Measurements from ENCODE around the gene CDH24. TPM values are rescaled to one million over a fixed set of nuclear protein-coding genes. Genes with fewer than 3 reads are reported as not detected.

Gene CDH24
- total RNA-seq, 4 donors from 2014 or later = 3.0 to 4.9 (median 3.9) TPM

- intact Hi-C loops (cut with DNase I; ENCODE audit: low total_unique reads) = no loop called here
- 57 to 68% methylated on average over 2 of the region's 2 CpGs for WGBS, 2 donors
- no peak for DNase-seq (ENCODE audit: low spot score in 2 of 2)
- TF ChIP-seq CTCF (IDR thresholded peaks at IDR 0.05) (no peak), POLR2A (IDR thresholded peaks at IDR 0.05) (no peak)
- H3K4me3 ChIP-seq (ENCODE audit: low read depth, poor library complexity, severe bottlenecking) = no peak overlapping the region
These were observed 35.8 kb upstream of the CDH24 start for GRCh38 chr14:23093104-23093503.

- intact Hi-C loops (cut with DNase I; ENCODE audit: low total_unique reads) = no loop called here
- peak in 1 of 2 donors; percentile 62 for DNase-seq (ENCODE audit: low spot score in 2 of 2)
- WGBS, 2 donors = 83 to 85% methylated on average over 12 of the region's 12 CpGs
These were observed 34.2 kb upstream of the CDH24 start for GRCh38 chr14:23091294-23092225.

GRCh38 chr14:23090254-23090636 lies 32.9 kb upstream of the CDH24 start:
- no peak for TF ChIP-seq CTCF (IDR thresholded peaks at IDR 0.05)
- TF ChIP-seq POLR2A (IDR thresholded peaks at IDR 0.05) = no peak
- no peak for DNase-seq (ENCODE audit: low spot score in 2 of 2)
- WGBS, 2 donors = 73 to 82% methylated on average over 4 of the region's 4 CpGs
- no peak overlapping the region for H3K4me3 ChIP-seq (ENCODE audit: low read depth, poor library complexity, severe bottlenecking)
- intact Hi-C loops (cut with DNase I; ENCODE audit: low total_unique reads) = no loop called here

More at GRCh38 chr14:23091294-23092225, 34.2 kb upstream of the CDH24 start:
- TF ChIP-seq POLR2A (IDR thresholded peaks at IDR 0.05) (no peak), CTCF (IDR thresholded peaks at IDR 0.05) (no peak)
- no peak overlapping the region for H3K4me3 ChIP-seq (ENCODE audit: low read depth, poor library complexity, severe bottlenecking)

- no peak for TF ChIP-seq POLR2A (IDR thresholded peaks at IDR 0.05)
- no peak for TF ChIP-seq CTCF (IDR thresholded peaks at IDR 0.05)
- 89 to 93% methylated on average over 12 of the region's 12 CpGs for WGBS, 2 donors
- no peak overlapping the region for H3K4me3 ChIP-seq (ENCODE audit: low read depth, poor library complexity, severe bottlenecking)
- intact Hi-C loops (cut with DNase I; ENCODE audit: low total_unique reads) = no loop called here
- peak in 1 of 2 donors; percentile 70 for DNase-seq (ENCODE audit: low spot score in 2 of 2)
These were observed 32.4 kb upstream of the CDH24 start for GRCh38 chr14:23089498-23090253.

GRCh38 chr14:23086565-23086964 lies 29.2 kb upstream of the CDH24 start:
- intact Hi-C loops (cut with DNase I; ENCODE audit: low total_unique reads) = no loop called here
- no peak for DNase-seq (ENCODE audit: low spot score in 2 of 2)
- TF ChIP-seq CTCF (IDR thresholded peaks at IDR 0.05) (no peak), POLR2A (IDR thresholded peaks at IDR 0.05) (no peak)
- 96 to 100% methylated on average over 1 of the region's 1 CpG for WGBS, 2 donors
- H3K4me3 ChIP-seq (ENCODE audit: low read depth, poor library complexity, severe bottlenecking) = no peak overlapping the region

Data from lower leg skin (tissue), 4 donors.